HepG2 (cell line): ENCODE data around the gene VAC14. TPM values are rescaled to one million over a fixed set of nuclear protein-coding genes. Genes with fewer than 3 reads are reported as not detected.
A peak's percentile ranks its signal among the peaks of the same experiment; 100 is the strongest.

Experiments
- ATAC-seq: fragments of 200-7000 bp; cut with Tn5 transposase; 3 replicates; pipeline ENCODE4 v1.9.1; 2020; ENCODE audit warnings: mild to moderate bottlenecking, moderate library complexity
- BruUV-seq: library from RNA; stranded (reverse); fragments of 400-500 nt; replicated peaks from 2 replicates; lab custom pipeline; 2021; lab: Mats Ljungman, UMichigan
- CTCF ChIA-PET: fragments of 300-600 bp; formaldehyde crosslinking; extraction: SDS; loops from one replicate; lab custom pipeline; 2021; ENCODE audit warnings: low total read pairs, inconsistent platforms, low intra/inter-chr PET ratio; lab: Yijun Ruan, JAX
- POLR2A ChIA-PET: fragments of 350-600 bp; sonication (Branson Sonifier 250); formaldehyde crosslinking; loops from one replicate; lab custom pipeline; 2020; ENCODE audit warnings: antibody characterized with exemption, inconsistent platforms; lab: Yijun Ruan, JAX
- DNase-seq: peaks from one replicate; pipeline ENCODE4 v3.0.0-alpha.2; 2015; ENCODE audit warnings: low spot score
- FAIRE-seq: peaks from 3 replicates; lab custom pipeline; 2011; peaks lifted over from hg19 to GRCh38; lab: Jason Lieb, UNC
- H2AFZ ChIP-seq: one replicate; pipeline ENCODE4 v1.6.1; 2011; ENCODE audit warnings: low read length, inconsistent platforms
- H3K27ac ChIP-seq: fragments of 300-600 bp; 3 replicates; pipeline ENCODE4 v1.8.0; 2011; ENCODE audit warnings: mixed run types, mild to moderate bottlenecking, mixed read lengths, low read length, inconsistent platforms; ENCODE audit not compliant: insufficient read depth; ENCODE audit errors: extremely low read length
- H3K27me3 ChIP-seq, 2 experiments: fragments of 200-600 bp in 1 of 2; 2 replicates in 1 of 2; 3 replicates in 1 of 2; pipeline versions ENCODE4 v1.6.0 to v1.8.0; 2011; ENCODE audit warnings: low read length in 2 of 2, mild to moderate bottlenecking in 2 of 2, moderate library complexity in 2 of 2, inconsistent platforms in 1 of 2; ENCODE audit not compliant: insufficient read depth in 2 of 2, control insufficient read depth in 1 of 2
- H3K36me3 ChIP-seq, 2 experiments: fragments of 200-600 bp in 1 of 2; replicated peaks in 1 of 2; 2 replicates in 1 of 2; 3 replicates in 1 of 2; pipeline versions ENCODE4 v1.5.1 to v1.8.0; 2011; ENCODE audit warnings: low read length in 2 of 2, inconsistent platforms in 1 of 2; ENCODE audit not compliant: insufficient read depth in 2 of 2, control insufficient read depth in 1 of 2
- H3K4me1 ChIP-seq: 2 replicates; pipeline ENCODE4 v1.5.1; 2012; ENCODE audit warnings: low read length, inconsistent platforms; ENCODE audit not compliant: insufficient read depth
- H3K4me2 ChIP-seq: 2 replicates; pipeline ENCODE4 v1.6.0; 2011; ENCODE audit warnings: low read depth, low read length, inconsistent platforms
- H3K4me3 ChIP-seq, 3 experiments: fragments of 200-600 bp in 1 of 3; sonication (generic), shearing (Covaris generic) in 1 of 3; replicated peaks in 1 of 3; 2 replicates each; pipeline ENCODE4 v1.5.1; 2011 to 2016; ENCODE audit warnings: low read length in 3 of 3, inconsistent platforms in 2 of 3, low read depth in 2 of 3, mild to moderate bottlenecking in 2 of 3, control low read depth in 1 of 3, mixed read lengths in 1 of 3; ENCODE audit not compliant: insufficient read depth in 1 of 3
- H3K79me2 ChIP-seq: one replicate; pipeline ENCODE4 v1.6.1; 2011; ENCODE audit warnings: low read length, inconsistent platforms; ENCODE audit not compliant: insufficient read depth
- H3K9ac ChIP-seq: 2 replicates; pipeline ENCODE4 v1.6.0; 2011; ENCODE audit warnings: mild to moderate bottlenecking, low read depth, low read length, inconsistent platforms; ENCODE audit not compliant: insufficient read depth
- H3K9me3 ChIP-seq: 2 replicates; pipeline ENCODE4 v1.5.1; 2012; ENCODE audit warnings: mild to moderate bottlenecking, low read length
- H4K20me1 ChIP-seq: 2 replicates; pipeline ENCODE4 v1.6.0; 2011; ENCODE audit warnings: inconsistent platforms, mild to moderate bottlenecking, low read length, moderate library complexity; ENCODE audit not compliant: insufficient read depth
- CEBPB ChIP-seq: IDR thresholded peaks from 2 replicates; pipeline ENCODE4 v1.6.1; 2011; ENCODE audit warnings: low read depth, low read length, improper control_type of control experiment, borderline replicate concordance
- EP300 ChIP-seq, 3 experiments: sonication (generic) in 1 of 3; formaldehyde crosslinking in 1 of 3; IDR thresholded peaks; 2 replicates each; pipeline versions ENCODE4 v1.5.1 to v1.6.1; 2011 to 2020; ENCODE audit warnings: low read depth in 2 of 3, low read length in 2 of 3, borderline replicate concordance in 1 of 3, improper control_type of control experiment in 1 of 3, mild to moderate bottlenecking in 1 of 3, missing genetic modification reagents in 1 of 3, moderate library complexity in 1 of 3
- FOXO1 ChIP-seq: sonication (generic); formaldehyde crosslinking; IDR thresholded peaks from 2 replicates; pipeline ENCODE4 v1.4.0; 2020; ENCODE audit warnings: missing genetic modification reagents
- HDAC6 ChIP-seq: fragments of 200-600 bp; sonication (generic); IDR thresholded peaks from 2 replicates; pipeline ENCODE4 v1.7.0; 2017; ENCODE audit warnings: mild to moderate bottlenecking, antibody characterized with exemption, low read length, low read depth
- HOXD1 ChIP-seq: sonication (generic); formaldehyde crosslinking; IDR thresholded peaks from 2 replicates; pipeline ENCODE4 v1.5.0; 2020; ENCODE audit warnings: missing genetic modification reagents
- MED13 ChIP-seq: sonication (generic); formaldehyde crosslinking; IDR thresholded peaks from 2 replicates; pipeline ENCODE4 v1.5.0; 2020; ENCODE audit warnings: missing genetic modification reagents
- NAIF1 ChIP-seq: sonication (generic); formaldehyde crosslinking; IDR thresholded peaks from 2 replicates; pipeline ENCODE4 v1.5.0; 2020; ENCODE audit warnings: mild to moderate bottlenecking, missing genetic modification reagents, borderline replicate concordance
- RFXAP ChIP-seq: sonication (generic); formaldehyde crosslinking; IDR thresholded peaks from 2 replicates; pipeline ENCODE4 v1.4.0; 2020; ENCODE audit warnings: missing genetic modification reagents, borderline replicate concordance
- ZNF138 ChIP-seq: sonication (generic); formaldehyde crosslinking; IDR thresholded peaks from 2 replicates; pipeline ENCODE4 v1.5.0; 2020; ENCODE audit warnings: mild to moderate bottlenecking, low read depth, missing genetic modification reagents
- ZNF557 ChIP-seq: sonication (generic); formaldehyde crosslinking; IDR thresholded peaks from 2 replicates; pipeline ENCODE4 v1.4.0; 2020; ENCODE audit warnings: missing genetic modification reagents
- WGBS: methylation state at CpG from one replicate; pipeline ENCODE4 v1.1.6; 2017; ENCODE audit warnings: low lambda C conversion rate; 5-methylcytosine and 5-hydroxymethylcytosine counted together
- in situ Hi-C: cut with HindIII; loops from 2 replicates; pipeline ENCODE4 v1.10.0; 2017; ENCODE audit warnings: low pct_unique_long_range_greater_than_20kb; ENCODE audit not compliant: extremely low pct_ligation_motif_present
- intact Hi-C: fragments of 100-400 bp; cut with micrococcal nuclease; formaldehyde crosslinking; loops from one replicate; pipeline ENCODE4 v1.10.0; 2022; ENCODE audit not compliant: unreplicated experiment
- polyA plus RNA-seq, 8 experiments: library from polyadenylated mRNA; depleted of rRNA in 3 of 8; stranded (reverse) in 7 of 8; unstranded in 1 of 8; fragments of >200 nt; fragmentation: Illumina TruSeq in 4 of 8; extraction: Trizol in 4 of 8; gene quantifications; 2 replicates each; pipeline versions ENCODE4 v1.2.1 to v1.2.3, GENCODE V29; 2011 to 2016; ENCODE audit warnings: low read depth in 4 of 8, missing spikeins in 1 of 8, mixed read lengths in 1 of 8; ENCODE audit not compliant: insufficient read depth in 1 of 8
- total RNA-seq, 5 experiments: library from RNA; depleted of rRNA; stranded (reverse); fragments of >200 nt; fragmentation: Illumina TruSeq; extraction: Trizol; gene quantifications; 2 replicates each; pipeline ENCODE4 v1.2.3, GENCODE V29; 2016; ENCODE audit warnings: low read depth in 1 of 5
- TF ChIP-seq, protein P1 (sequence below): sonication (generic); formaldehyde crosslinking; IDR thresholded peaks from 2 replicates; pipeline ENCODE4 v1.9.0; 2021; ENCODE audit warnings: missing genetic modification reagents, borderline replicate concordance
- TF ChIP-seq, protein P2 (sequence below): sonication (generic); formaldehyde crosslinking; IDR thresholded peaks from 2 replicates; pipeline ENCODE4 v1.4.0; 2020; ENCODE audit warnings: missing genetic modification reagents
- TF ChIP-seq, protein P3 (sequence below): sonication (generic); formaldehyde crosslinking; IDR thresholded peaks from 2 replicates; pipeline ENCODE4 v1.4.0; 2020; ENCODE audit warnings: missing genetic modification reagents
- TF ChIP-seq, protein P4 (sequence below): sonication (generic); formaldehyde crosslinking; IDR thresholded peaks from 2 replicates; pipeline ENCODE4 v1.4.0; 2020; ENCODE audit warnings: missing genetic modification reagents

Gene VAC14
- total and polyA plus RNA-seq, 2 of the 13 experiments (the other 11 are each of a cell fraction or from before 2014, with no cell fraction given) = 23.5 to 24.6 TPM

DNA sequence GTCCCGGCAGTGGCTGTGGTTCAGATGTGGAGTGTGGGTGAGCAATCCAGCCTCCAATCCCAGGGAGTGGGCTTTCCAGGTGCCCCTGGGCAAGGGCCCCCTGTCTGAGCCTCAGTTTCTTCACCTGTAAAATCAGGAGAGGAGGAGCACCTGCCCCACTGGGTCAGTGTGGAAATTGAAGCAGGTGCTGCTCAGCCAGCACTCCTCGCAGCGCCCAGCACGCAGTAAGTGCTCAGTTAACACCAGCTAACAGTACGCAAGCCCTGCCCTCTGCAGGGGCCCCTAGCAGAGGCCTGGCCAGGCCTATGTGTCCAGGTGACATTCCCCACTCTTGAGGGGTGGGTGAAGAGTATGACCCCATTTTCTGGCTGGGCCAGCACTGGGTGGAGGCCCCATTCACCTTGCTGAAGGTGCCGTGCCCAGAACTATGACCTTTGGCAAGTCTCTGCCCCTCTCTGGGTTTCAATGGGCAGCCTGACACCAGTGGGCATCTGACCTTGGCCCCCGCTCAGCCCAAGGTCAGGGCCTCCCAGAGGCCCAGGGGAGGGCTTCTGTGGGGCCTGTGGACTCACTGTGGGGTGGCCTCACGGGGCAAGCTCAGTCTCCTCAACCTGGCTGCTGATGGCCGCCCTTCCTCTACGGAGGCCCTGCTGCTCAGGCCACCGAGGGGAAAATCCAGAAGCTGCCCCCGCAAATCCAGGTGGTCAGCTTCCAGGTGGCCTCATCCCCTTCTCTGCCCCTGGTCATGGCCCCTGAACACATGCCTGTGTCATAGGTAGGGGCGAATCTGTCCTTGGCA, 117.6 kb downstream of the VAC14 start:
- no peak for DNase-seq
- BruUV-seq = TSS peak; percentile 47
- peak overlapping the region; percentile 100 for H3K4me2 ChIP-seq
- H3K4me1 ChIP-seq = peaks cover 62% of the 10 kb centered on the region
- H3K9ac ChIP-seq = peak overlapping the region; percentile 95
- H3K36me3 ChIP-seq = peaks cover 22 to 31% of the 10 kb centered on the region in 2 experiments; a peak in 4 of 5 replicates
- CTCF ChIA-PET = interaction anchor here (2.8 kb wide), 1 partner anchor 55 kb away, joined by 19 read pairs; no protein-coding TSS in a partner anchor
- H3K9me3 ChIP-seq = no peaks in the 10 kb centered on the region
- peak; percentile 34 for FAIRE-seq
- 15% methylated on average over 9 of the region's 13 CpGs for WGBS
- peaks cover 16% of the 10 kb centered on the region; the same call in 1 of the 2 replicates for H4K20me1 ChIP-seq
- H3K27ac ChIP-seq = peak overlapping the region; percentile 91
- in situ Hi-C loops = no loop called here
- H3K27me3 ChIP-seq = no peaks in the 10 kb centered on the region; a peak in 1 of 5 replicates
- no peak overlapping the region for H2AFZ ChIP-seq
- intact Hi-C loops = loop anchor here (2.0 kb wide), 1 partner anchor 63 kb away; no protein-coding TSS in a partner anchor
- peaks cover 55% of the 10 kb centered on the region for H3K79me2 ChIP-seq
- POLR2A ChIA-PET = interaction anchor here (0.7 to 18.7 kb wide), 23 partner anchors 10 to 881 kb away, joined by 3 to 536 read pairs (median 9); no protein-coding TSS in a partner anchor
- peak overlapping the region; percentile 86 to 93 (median 91) for H3K4me3 ChIP-seq
- ATAC-seq = peak; percentile 4
- peak; percentile 32 to 67; a peak in 2 of 4 replicates for TF ChIP-seq EP300 (IDR thresholded peaks at IDR 0.05; ENCODE audit: low read depth in 2 of 2, low read length in 2 of 2)
- no peak for TF ChIP-seq EP300 (CRISPR knock-in tag; IDR thresholded peaks at IDR 0.05; ENCODE audit: borderline replicate concordance)
- 0 out of 2 replicates have a peak, but pooled peaks have one; percentile 55 for TF ChIP-seq HOXD1 (CRISPR knock-in tag)
- TF ChIP-seq, protein P1, sequence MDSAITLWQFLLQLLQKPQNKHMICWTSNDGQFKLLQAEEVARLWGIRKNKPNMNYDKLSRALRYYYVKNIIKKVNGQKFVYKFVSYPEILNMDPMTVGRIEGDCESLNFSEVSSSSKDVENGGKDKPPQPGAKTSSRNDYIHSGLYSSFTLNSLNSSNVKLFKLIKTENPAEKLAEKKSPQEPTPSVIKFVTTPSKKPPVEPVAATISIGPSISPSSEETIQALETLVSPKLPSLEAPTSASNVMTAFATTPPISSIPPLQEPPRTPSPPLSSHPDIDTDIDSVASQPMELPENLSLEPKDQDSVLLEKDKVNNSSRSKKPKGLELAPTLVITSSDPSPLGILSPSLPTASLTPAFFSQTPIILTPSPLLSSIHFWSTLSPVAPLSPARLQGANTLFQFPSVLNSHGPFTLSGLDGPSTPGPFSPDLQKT = peak; percentile 18; the same call in 1 of the 2 replicates
- no peak for TF ChIP-seq NAIF1 (CRISPR knock-in tag)
- TF ChIP-seq, protein P2, sequence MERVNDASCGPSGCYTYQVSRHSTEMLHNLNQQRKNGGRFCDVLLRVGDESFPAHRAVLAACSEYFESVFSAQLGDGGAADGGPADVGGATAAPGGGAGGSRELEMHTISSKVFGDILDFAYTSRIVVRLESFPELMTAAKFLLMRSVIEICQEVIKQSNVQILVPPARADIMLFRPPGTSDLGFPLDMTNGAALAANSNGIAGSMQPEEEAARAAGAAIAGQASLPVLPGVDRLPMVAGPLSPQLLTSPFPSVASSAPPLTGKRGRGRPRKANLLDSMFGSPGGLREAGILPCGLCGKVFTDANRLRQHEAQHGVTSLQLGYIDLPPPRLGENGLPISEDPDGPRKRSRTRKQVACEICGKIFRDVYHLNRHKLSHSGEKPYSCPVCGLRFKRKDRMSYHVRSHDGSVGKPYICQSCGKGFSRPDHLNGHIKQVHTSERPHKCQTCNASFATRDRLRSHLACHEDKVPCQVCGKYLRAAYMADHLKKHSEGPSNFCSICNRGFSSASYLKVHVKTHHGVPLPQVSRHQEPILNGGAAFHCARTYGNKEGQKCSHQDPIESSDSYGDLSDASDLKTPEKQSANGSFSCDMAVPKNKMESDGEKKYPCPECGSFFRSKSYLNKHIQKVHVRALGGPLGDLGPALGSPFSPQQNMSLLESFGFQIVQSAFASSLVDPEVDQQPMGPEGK (CRISPR knock-in tag) = peak; percentile 90
- no peak for TF ChIP-seq ZNF557 (CRISPR knock-in tag)
- TF ChIP-seq ZNF138 (CRISPR knock-in tag) = no peak
- peak; percentile 78 for TF ChIP-seq RFXAP (CRISPR knock-in tag)
- no peak for TF ChIP-seq FOXO1 (CRISPR knock-in tag)
- no peak for TF ChIP-seq CEBPB
- TF ChIP-seq HDAC6 = no peak
- TF ChIP-seq, protein P3, sequence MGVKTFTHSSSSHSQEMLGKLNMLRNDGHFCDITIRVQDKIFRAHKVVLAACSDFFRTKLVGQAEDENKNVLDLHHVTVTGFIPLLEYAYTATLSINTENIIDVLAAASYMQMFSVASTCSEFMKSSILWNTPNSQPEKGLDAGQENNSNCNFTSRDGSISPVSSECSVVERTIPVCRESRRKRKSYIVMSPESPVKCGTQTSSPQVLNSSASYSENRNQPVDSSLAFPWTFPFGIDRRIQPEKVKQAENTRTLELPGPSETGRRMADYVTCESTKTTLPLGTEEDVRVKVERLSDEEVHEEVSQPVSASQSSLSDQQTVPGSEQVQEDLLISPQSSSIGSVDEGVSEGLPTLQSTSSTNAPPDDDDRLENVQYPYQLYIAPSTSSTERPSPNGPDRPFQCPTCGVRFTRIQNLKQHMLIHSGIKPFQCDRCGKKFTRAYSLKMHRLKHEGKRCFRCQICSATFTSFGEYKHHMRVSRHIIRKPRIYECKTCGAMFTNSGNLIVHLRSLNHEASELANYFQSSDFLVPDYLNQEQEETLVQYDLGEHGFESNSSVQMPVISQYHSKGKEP (CRISPR knock-in tag) = no peak
- peak; percentile 73 for TF ChIP-seq MED13 (CRISPR knock-in tag)
- TF ChIP-seq, protein P4, sequence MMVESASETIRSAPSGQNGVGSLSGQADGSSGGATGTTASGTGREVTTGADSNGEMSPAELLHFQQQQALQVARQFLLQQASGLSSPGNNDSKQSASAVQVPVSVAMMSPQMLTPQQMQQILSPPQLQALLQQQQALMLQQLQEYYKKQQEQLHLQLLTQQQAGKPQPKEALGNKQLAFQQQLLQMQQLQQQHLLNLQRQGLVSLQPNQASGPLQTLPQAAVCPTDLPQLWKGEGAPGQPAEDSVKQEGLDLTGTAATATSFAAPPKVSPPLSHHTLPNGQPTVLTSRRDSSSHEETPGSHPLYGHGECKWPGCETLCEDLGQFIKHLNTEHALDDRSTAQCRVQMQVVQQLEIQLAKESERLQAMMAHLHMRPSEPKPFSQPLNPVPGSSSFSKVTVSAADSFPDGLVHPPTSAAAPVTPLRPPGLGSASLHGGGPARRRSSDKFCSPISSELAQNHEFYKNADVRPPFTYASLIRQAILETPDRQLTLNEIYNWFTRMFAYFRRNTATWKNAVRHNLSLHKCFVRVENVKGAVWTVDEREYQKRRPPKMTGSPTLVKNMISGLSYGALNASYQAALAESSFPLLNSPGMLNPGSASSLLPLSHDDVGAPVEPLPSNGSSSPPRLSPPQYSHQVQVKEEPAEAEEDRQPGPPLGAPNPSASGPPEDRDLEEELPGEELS = peak; percentile 63; the same call in 1 of the 2 replicates
